Spleen (tissue), 7 donors: ENCODE results near the gene SEPTIN11.

Experiments used
- CTCF ChIP-seq, 11 experiments: fragments of 200-600 bp in 7 of 11; fragments of 450-650 bp in 4 of 11; sonication (generic) in 4 of 11; IDR thresholded peaks in 8 of 11; conservative IDR thresholded peaks in 3 of 11; 1 replicate in 7 of 11; 2 replicates in 4 of 11; pipeline versions ENCODE4 v1.4.0 to v1.8.0; 2016 to 2021; ENCODE audit warnings: antibody characterized with exemption in 11 of 11, inconsistent platforms in 4 of 11, mild to moderate bottlenecking in 1 of 11
- POLR2A ChIP-seq, 3 donors: fragments of 450-650 bp; IDR thresholded peaks; one replicate each; pipeline ENCODE4 v1.5.1; 2017; ENCODE audit warnings: antibody characterized with exemption in 3 of 3, mild to moderate bottlenecking in 1 of 3
- POLR2AphosphoS5 ChIP-seq, 3 donors: sonication (generic); formaldehyde crosslinking; IDR thresholded peaks; one replicate each; pipeline ENCODE4 v1.5.1; 2017; ENCODE audit warnings: antibody characterized with exemption in 3 of 3
- donor health status: DM: no; HTN: no; CAD: no; lungs with moderate emphysema.
- donor health status: DM: no; HTN: no; CAD: no.
- donor health status: DM: no; HTN: no; CAD: no.

GRCh38 chr4:76954489-76954888, 4.9 kb downstream of the SEPTIN11 start:
- TF ChIP-seq CTCF (IDR thresholded peaks at IDR 0.05 in 8 of 11, conservative IDR thresholded peaks at IDR 0.05 in 3 of 11) (no peak), POLR2AphosphoS5 (IDR thresholded peaks at IDR 0.05) (no peak), POLR2A (IDR thresholded peaks at IDR 0.05) (no peak)
